NCI-H526 treated with DMSO at 0.1 percent for 48 hours (cell line): ENCODE measurements around the gene GJA3.
A peak's percentile ranks its signal among the peaks of the same experiment; 100 is the strongest.
"Not testable (repeated sequence)": the region's sequence is repeated elsewhere in the genome, so short reads cannot be mapped to it uniquely, and the experiment has no call there.

Source experiments
- DNase-seq: peaks from one replicate; lab custom pipeline; 2025; lab: John Stamatoyannopoulos, UW

Gene GJA3

DNA sequence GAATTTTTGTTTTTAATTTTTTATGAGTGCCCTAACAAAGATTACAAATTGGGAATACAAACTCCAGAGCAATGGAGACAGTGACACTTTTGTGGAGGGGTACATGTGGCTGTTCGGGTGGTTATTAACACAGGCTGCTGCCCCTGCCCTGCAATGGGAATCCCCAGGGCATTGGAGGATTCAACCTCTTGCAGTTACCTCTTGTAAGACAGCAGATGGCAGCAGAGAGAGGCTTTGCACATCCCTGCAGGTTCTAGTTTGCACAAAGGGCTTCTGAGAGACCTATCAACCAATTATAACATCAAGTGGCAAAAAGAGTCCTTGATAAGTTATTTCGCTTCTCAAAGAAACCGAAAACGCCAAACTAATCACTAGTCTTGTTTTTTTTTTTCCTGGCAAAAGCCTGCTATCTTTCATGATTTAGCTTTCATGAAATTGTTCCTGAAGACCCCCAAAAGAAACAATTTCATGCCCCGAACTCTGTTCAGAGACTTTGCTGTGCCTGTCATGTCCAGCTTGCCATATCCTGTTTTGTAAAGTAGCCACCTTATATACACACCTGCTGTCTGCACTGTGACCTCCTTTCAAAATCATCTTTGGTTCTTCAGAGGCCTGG, 21.5 kb upstream of the GJA3 start:
- DNase-seq: peak; percentile 77

DNA sequence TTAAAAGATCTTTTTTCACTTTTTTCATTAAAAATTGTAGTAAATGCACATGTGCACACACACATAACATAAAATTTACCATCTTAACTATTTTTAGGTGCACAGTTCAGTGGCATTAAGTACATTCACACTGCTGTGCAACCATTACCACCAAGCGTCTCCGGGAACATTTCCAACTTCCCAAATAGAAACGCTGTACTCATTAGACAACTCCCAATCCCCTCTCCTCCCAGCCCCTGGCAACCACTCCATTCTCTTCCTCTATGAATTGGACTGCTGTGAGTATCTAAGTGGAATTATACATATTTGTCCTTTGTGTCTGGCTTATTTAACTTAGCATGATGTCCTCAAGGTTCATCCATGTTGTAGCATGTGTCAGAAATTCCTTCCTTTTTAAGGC, 20.3 kb upstream of the GJA3 start:
- DNase-seq: no peak

DNA sequence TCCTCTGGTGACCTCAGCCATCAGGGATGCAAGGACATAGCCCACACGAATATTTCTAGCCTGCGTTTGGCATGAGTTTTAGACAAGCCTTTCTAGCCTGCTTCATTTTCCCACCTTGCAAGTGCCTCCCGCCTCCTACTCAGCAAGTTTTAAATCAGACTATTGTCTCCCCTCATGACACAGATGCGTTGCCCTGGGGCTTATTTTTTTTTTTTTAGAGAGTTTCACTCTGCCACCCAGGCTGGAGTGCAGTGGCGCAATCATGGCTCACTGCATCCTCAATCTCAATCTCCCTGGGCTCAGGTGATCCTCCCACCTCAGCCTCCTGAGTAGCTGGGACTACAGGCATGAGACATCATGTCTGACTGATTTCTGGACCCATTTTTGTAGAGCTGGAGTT, 17.3 kb upstream of the GJA3 start:
- DNase-seq: no peak

DNA sequence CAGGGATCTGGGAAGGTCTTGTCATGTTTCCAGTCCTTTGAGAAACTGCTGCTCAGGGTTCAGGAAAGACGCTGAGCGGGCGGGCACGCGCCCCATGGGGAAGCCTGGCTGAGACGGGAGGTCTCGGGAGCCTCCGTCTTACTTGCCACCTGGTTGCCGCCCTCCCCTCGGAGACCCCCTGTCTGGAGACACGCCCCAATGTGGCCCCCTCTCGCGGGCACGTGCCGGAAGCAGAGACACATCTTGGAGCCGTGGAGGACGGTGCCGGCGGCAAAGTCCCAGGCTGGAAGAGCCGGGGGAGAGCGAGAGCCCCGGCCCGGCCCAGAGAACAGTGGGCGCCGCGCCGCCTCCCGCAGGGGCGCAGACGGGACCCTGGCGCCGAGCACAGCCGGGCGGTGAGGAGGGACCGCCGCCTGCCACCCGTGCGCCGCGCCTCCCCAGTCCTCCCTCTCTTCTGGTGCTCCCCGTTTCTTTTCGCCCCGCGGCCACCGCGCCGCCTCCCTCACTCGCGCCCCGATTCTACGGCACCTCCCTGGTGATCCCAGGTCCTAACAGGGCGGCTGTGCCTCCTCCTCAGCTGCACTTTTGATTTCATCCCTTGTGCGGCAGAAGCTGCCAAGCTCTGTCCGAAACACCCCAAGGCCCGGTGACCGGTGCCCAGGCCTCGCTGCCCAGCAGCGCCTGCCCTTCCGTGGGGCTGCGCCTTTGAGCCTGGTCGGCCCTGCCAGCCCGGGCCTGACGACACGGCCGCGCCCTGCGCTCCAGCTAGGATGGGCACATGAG, 16.4 kb upstream of the GJA3 start:
- no peak for DNase-seq

DNA sequence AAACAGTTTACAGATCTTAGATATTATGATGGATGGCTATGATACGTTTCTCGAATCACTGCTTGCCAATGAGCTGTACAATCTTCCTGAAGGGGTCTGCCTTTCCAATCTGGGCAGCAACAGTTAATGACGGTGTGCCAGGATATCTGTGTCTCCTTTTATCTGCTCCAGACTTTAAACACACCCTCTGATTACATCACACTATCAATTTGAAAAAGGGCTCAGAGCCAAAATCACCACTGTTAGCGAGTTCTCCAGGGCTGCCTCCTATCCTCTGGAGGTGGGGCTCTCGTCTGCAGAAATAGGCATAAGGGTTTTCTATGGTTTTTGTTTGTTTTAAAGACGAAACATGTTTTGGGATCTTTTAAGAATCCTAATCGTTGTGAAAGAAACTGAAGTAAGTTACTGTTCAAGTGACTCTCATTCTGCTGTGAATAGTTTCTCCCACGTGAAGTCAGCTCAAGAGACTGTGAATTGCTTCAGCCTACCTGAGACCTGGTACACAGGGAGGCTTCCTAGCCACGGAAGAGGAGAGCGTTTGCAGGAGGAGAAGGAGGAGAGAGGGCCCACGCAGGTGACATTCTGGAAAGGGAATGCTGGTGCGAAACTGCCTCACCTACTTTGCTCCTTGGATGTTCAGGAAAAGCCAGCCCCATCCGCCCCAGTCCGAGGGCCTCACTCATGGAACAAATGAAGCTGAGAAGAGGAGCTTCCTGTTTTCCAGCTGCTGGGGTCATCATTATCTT, 15.2 kb upstream of the GJA3 start:
- DNase-seq: no peak

DNA sequence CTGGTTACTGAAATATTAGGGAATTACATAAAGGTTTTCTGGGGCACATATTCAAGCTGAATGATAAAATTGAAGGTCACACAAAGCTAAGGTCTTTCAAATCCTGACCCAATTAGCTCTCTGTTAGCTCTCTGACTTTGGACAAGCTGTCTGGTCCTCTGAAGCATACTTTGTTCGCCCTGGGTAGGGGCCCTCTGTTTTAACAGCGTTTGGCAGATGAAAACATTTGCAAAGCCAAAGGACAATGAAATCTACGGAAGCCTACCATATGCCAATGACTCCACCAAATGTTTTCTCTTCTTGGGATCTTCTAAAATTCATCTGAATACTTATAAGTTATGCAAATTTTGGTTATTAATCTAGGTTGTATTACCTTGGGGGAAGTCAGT, 14.5 kb upstream of the GJA3 start:
- DNase-seq: no peak

DNA sequence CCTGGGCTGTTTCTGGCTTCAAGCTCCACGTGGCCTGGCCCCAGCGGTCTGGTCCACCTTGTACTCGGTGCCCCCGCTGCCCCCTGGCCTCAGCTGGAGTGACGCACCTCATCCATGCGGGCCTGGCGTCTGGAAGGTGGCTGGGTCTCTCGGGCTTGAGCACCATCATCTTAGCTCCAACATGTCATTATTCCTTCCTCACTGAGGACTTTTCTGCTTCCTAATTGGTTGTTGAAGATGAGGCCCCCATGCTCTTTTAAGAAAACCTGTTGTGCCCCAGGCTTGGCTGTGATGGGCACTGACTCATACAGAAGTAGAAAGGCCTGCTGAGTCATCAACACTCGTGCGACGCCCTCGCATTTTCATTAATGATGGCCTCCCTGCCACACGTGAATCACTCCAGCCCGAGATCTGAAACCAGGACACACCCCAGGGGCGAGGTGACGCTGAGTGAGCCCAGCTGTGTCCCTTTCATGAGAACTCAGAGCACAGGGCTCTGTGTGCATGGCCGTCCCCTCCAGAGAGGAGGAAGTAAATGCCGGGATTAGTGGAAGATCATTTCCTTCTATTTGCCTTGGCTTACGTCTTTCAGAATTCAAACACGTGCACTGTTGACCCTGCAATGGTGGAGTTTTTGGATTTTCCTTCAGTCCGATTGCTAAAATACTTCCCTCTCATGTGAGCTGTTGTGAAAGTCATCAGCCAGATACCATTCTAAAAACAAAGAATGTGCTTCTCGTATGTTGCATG, 14.0 kb upstream of the GJA3 start:
- DNase-seq: no peak

DNA sequence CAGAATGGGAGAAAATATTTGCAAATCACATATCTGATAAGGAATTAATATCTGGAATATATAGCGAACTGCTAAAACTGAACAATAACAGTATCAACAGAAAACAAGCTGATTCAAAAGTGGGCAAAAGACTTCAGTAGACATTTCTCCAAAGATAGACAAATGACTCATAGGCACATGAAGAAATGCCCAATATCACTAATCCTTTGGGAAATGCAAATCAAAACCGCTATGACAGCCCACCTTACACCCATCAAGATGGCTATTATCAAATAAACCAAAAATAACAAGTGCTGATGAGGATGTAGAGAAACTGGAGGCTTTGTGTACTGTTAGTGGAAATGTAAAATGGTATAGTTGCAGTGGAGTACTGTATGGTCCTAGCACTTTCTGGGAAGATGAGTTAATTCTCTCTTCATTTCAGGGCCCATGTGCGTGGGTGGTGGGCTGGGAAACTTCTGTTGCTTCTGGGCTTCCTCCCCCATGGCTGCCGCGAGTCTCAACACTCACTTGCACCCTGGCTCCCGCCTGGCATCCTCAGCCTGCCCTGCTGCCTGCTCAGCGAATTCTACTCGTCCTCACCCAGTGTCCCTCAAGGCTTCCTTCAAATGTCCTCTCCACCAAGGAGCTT, 12.4 kb upstream of the GJA3 start:
- DNase-seq: no peak

DNA sequence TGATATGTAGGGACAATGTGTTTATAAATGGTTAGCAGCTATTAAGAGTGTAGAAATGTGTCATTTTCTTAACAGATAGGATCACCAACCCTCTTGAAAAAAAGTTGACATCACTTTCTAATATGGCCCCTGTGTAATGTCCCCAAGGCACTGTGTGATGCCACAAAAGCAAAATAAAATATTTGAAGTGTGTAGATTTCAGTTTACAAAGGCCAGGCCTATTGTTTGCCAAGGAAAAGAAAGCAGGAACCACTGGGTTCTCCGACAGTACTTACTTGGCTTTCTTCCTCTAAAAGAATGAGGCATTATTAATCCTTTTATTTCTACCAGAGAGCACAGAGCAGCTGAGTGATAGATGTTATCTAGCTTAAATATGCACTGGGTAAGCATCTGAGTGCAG, 10.5 kb upstream of the GJA3 start:
- DNase-seq: no peak

DNA sequence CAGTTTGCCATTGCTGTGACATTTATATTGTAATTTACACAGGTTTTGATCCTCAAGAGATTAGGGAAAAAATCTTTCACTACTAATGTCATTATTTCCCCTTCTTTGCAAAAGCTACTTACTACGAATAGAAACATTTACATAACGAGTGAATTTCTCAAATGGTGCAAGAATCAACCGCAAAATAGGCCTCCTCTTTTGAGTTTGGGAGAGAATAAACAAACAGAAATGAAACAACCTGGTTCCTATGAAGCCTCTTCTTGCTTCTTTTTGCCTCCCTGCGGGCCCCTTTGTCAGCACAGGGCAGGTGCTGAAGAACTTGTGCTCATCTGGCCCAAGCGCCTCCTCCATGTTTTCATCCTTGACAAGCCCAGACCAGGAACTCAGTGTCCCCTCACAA, 10.1 kb upstream of the GJA3 start:
- DNase-seq: no peak

DNA sequence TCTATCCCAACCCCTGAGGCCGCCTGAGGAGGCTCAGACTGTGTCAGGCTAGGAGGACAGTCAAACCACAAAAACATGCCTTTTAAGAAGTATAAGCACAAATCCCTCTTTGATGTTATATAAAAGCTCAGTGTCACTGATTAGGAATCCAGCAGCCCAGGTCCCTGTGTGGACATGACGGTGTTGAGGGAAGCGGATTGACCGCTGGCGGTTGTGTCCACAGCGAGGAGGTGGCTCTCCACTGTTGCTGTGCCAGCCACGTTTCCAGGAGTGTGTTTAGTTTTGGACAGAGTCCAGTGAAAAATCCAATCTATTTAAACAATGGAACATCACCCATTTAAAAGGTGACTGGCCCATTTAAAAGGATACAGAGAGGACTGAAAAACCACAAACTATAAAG, 7.5 kb upstream of the GJA3 start:
- no peak for DNase-seq

DNA sequence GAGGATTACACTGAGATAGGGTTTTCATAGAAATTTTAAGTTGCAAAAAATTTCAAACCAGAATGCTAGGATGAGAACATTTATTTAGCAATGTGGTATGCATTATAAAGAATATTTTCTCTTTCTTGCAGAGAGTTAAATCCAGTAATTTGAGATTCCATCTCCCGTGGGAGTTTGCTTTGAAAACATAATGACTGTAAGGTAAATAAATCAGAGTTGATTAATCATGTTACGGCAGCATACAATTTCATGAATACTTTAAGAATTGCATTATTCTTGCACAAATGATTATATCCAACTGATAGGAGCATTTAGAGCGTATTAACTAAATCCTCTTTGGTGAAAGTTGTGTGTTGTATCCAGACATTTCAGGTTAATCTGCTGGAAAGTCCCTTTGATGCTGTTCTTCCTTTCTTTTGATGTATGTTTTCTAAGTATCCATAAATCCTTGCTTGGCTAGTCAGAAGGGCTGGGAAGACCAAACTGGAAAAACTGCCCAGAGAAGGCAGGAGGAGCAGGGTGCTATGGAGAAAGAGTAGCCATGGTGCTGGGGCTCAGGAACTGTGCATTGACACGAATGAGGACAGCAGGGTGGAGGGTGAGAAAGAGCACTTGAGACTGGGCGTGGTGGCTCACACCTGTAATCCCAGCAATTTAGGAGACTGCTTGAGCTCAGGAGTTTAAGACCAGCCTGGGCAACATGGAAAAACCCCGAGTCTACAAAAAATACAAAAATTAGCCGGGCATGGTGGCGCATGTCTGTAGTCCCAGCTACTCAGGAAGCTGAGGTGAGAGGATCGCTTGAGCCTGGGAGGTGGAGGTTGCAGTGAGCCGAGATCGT, 4.8 kb upstream of the GJA3 start:
- DNase-seq: no peak

DNA sequence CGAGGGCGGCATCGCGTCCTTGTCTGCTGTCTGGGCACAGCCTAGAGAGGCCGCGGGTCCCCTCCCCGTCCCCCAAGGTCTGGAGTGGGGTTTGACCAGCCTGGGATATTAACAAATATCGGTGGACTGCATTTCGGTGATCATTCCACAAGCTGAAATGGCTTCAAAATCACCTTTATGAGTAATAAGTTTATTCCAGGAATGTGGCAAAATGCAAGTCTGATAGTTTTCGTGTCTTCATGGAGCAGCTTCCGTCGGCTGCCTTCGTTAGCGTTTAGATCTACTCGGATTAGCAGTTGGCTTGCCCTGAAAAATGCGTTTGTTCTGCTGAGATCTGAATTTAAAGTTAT, 1.1 kb upstream of the GJA3 start:
- DNase-seq: no peak

DNA sequence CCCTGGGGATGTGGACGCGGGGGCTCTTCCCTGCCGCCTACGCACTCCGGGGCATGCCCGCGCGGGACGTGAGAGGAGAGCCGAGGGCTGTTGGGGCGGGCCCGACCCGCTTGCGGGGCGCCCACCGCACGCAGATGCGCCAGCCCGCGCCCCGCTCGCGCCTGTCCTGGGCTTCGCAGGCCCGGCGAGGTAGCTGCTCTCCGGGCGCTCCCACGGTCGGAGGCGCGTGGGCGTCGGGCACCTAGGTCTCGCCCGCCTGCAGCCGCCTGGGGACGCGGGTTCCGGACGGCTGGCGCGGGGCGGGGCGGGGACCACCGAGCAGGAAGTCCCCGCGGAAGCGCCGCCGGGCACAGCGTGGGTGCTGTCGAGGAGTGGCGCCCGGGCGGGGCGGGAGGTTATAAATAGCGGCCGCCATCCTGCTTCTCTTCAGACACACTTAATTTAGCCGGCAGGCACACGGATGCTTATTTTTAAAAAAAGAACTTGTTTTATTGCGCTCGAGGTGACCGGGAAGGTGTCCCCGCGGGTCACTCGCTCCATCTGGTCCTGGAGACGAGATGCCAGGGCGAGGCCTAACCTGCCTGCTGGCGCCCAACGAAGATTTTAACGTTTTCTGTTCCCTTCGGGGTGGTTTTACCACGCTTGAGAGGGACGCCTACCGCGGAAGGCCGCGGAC, 561 bp upstream of the GJA3 start:
- no peak for DNase-seq

DNA sequence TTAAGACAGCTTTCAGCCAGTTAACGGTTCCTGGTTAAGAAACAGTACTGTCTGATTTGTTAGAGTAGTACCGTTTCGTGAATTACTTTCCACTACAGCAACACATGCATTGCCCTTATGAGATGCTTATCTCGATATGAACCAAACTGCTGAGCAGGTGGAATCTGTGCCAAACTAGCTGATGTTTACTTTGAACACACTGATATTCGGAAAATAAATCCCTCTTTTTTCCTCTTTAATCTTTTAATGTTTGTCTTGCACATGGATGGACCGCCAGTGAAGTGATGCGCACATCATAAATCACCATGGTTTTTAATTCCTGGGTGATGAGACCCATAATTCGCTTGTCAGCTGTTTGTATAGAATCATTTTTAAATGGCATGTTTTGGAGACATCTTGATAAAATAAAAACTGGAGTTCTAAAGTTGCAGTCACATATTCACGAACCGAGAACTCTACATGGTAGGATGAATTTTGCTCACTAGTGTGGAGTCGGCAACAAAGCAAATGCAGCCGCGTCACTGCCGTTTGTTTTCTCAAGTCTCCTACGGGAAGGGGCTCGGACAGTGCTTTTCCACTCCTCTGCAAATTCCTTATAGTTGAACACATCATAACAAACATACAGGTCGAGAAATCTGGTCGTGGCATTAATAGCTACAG, 1.1 kb downstream of the GJA3 start:
- DNase-seq: no peak

DNA sequence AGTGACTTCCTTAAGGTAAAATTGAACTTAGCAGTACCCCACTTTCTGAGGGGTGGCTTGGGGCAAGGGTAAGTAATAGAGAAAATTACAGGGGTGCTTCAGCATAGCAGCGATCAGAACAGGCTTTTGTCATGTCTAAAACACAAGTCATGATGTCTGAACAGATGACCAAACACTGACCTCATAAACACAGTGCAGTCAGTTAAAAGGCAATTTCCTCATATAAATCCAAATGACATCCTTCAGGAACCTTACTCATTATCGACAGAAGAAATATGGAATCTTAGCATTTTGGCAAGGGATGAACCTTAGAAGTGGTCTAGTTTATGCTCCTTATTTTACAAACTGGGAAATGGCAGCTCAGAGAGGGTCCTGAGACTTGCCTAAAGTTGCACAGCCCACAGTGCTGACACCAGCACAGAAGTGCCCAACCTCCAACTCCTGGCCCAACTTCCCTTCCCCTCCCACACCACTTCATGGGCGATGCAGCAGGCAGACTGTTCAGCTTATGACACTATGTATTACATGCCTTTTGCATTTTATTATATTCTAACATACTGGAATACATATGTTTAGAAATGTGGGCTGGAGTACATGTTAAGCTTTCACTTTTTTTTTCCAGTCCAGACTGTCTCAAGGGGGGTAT, 3.6 kb downstream of the GJA3 start:
- no peak for DNase-seq

DNA sequence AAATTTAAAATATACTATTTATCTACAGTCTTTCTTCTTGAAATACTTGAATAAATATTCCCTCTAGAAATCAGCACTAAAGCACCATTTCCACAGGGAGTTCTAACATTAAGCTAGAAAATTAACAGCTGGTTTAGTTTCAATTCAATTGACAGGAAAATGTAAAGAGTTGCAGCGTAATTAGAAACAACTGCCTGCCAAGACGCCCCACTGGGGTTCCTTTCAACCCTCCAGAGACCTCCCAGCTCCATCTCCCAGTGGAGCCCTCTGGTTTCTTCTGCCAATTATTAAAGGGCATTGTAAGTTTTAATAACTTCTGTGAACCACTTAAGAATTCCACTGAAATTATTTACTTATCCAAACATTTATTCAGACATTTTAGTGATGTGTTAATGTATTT, 4.2 kb downstream of the GJA3 start:
- no peak for DNase-seq

DNA sequence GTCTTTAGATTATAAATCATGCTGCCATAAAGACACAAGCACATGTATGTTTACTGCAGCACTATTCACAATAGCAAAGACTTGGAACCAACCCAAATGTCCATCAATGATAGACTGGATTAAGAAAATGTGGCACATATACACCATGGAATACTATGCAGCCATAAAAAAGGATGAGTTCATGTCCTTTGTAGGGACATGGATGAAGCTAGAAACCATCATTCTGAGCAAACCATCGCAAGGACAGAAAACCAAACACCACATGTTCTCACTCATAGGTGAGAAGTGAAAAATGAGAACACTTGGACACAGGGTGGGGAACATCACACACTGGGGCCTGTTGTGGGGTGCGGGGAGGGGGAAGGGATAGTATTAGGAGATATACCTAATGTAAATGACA, 7.6 kb downstream of the GJA3 start:
- DNase-seq: not testable (repeated sequence)

DNA sequence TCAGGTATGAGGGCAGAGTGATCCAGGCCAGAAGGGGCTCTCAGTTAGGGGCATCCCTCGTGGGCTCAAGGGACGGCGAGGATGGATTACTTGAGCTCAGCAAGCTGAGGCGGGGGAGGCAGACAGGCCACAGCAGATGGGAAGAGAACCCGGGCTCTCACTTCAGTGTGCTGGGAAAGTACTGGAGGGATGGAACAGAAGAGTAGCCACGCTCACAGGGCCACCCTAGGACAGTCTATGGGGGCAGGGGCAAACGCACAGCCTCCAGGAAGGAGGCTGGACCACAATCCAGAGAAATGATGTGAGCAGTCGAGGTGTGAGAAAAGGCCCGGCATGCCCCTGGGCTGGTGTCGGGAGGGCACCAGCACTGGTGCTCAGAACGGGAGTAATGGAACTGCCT, 9.2 kb downstream of the GJA3 start:
- no peak for DNase-seq

DNA sequence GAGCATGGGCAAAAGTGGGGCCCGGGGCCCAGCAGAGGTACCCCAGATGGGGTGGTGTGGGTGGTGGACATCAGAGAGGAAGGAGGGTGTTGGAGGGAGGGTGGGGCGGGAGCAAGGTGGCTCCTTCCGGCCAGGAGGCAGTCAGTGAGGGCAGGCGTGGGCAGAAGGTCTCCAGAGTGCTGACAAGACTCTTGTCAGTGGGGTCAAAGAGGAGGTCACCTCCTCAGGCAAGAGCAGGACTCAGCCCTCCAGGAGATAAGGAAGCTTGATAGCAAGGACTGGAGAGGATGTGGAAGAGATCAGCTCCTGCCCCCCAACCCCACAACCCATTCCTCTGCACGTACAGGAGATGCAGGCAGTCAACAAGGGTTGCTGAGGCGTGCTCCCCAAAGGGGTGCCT, 9.8 kb downstream of the GJA3 start:
- DNase-seq: no peak
